ENCODE results near the gene RASGRF1.

- TF ChIP-seq MYNN (IDR thresholded peaks at IDR 0.05): no peak
- TF ChIP-seq MYNN (CRISPR knock-in tag; IDR thresholded peaks at IDR 0.05): no peak
- TF ChIP-seq ARID4B (CRISPR knock-in tag; IDR thresholded peaks at IDR 0.05): no peak
- TF ChIP-seq GTF2E2 (tag; IDR thresholded peaks at IDR 0.05): no peak
- TF ChIP-seq YY1 (IDR thresholded peaks at IDR 0.05; ENCODE audit: borderline replicate concordance in 1 of 3, control insufficient read depth in 1 of 3, extremely low read depth in 1 of 3, insufficient read depth in 3 of 3, insufficient read length in 1 of 3, insufficient replicate concordance in 2 of 3, low read depth in 1 of 3, low read length in 2 of 3): no peak
- no peak for TF ChIP-seq RFX5 (IDR thresholded peaks at IDR 0.05; ENCODE audit: low read depth, low read length)
- TF ChIP-seq SP1 (CRISPR knock-in tag; IDR thresholded peaks at IDR 0.05): no peak
- TF ChIP-seq NCOA2 (IDR thresholded peaks at IDR 0.05; ENCODE audit: partially characterized antibody in 2 of 2): no peak
- no peak for TF ChIP-seq POLR2A (conservative IDR thresholded peaks at IDR 0.05)
- no peak for TF ChIP-seq PTBP1 (IDR thresholded peaks at IDR 0.05; ENCODE audit: low read depth, low read length)
- no peak for TF ChIP-seq CREB1 (IDR thresholded peaks at IDR 0.05)
- TF ChIP-seq CREB1 (CRISPR knock-in tag; IDR thresholded peaks at IDR 0.05): no peak
- TF ChIP-seq HNRNPLL (IDR thresholded peaks at IDR 0.05; ENCODE audit: low read depth, low read length, poor library complexity, severe bottlenecking): no peak
- no peak for TF ChIP-seq USF2 (CRISPR knock-in tag; IDR thresholded peaks at IDR 0.05)
Measured at GRCh38 chr15:79122991-79123390, 32.4 kb upstream of the RASGRF1 start.
